CD8-positive, alpha-beta memory T cell (primary cell): ENCODE measurements around the gene CDCA7L. TPM values are rescaled to one million over a fixed set of nuclear protein-coding genes. Genes with fewer than 3 reads are reported as not detected.
A peak's percentile ranks its signal among the peaks of the same experiment; 100 is the strongest.

Experiments
- CTCF ChIA-PET: fragments of 350-600 bp; sonication (Branson Sonifier 250); formaldehyde crosslinking; loops from one replicate; lab custom pipeline; 2021; ENCODE audit warnings: antibody characterized with exemption; lab: Charles Lee
- POLR2A ChIA-PET: fragments of 350-600 bp; sonication (Branson Sonifier 250); formaldehyde crosslinking; loops from one replicate; lab custom pipeline; 2021; ENCODE audit warnings: antibody characterized with exemption; lab: Charles Lee
- DNase-seq, 5 donors: peaks; one replicate each; pipeline versions ENCODE4 v3.0.0 to v3.0.0-alpha.2; 2020 to 2022; ENCODE audit warnings: mixed read lengths in 1 of 5
- H3K27ac ChIP-seq: one replicate; pipeline ENCODE4 v1.7.0; 2013; ENCODE audit warnings: low read depth, mild to moderate bottlenecking, low read length, moderate library complexity
- H3K27me3 ChIP-seq: 2 replicates; pipeline ENCODE4 v1.7.0; 2013; ENCODE audit warnings: low read length, mild to moderate bottlenecking; ENCODE audit not compliant: insufficient read depth, poor library complexity, severe bottlenecking
- H3K36me3 ChIP-seq: 2 replicates; pipeline ENCODE4 v1.7.0; 2013; ENCODE audit warnings: mild to moderate bottlenecking, low read length, moderate library complexity; ENCODE audit not compliant: insufficient read depth
- H3K4me1 ChIP-seq: 2 replicates; pipeline ENCODE4 v1.7.0; 2013; ENCODE audit warnings: mild to moderate bottlenecking, low read length, moderate library complexity; ENCODE audit not compliant: insufficient read depth
- H3K4me3 ChIP-seq: 2 replicates; pipeline ENCODE4 v1.7.0; 2013; ENCODE audit warnings: mild to moderate bottlenecking, low read length
- H3K9me3 ChIP-seq: 2 replicates; pipeline ENCODE4 v1.7.0; 2013; ENCODE audit warnings: mild to moderate bottlenecking, low read length
- H3K27ac Mint-ChIP-seq, 8 donors: one replicate each; pipeline ENCODE4 v1.8.0; 2020 to 2021; ENCODE audit warnings: mixed read lengths in 8 of 8, mild to moderate bottlenecking in 6 of 8, inconsistent platforms in 3 of 8, moderate library complexity in 3 of 8
- H3K27me3 Mint-ChIP-seq, 2 donors: one replicate each; pipeline ENCODE4 v1.8.0; 2020 to 2021; ENCODE audit warnings: mixed read lengths in 2 of 2, mild to moderate bottlenecking in 1 of 2, moderate library complexity in 1 of 2
- H3K36me3 Mint-ChIP-seq, 3 donors: one replicate each; pipeline ENCODE4 v1.8.0; 2020 to 2021; ENCODE audit warnings: mixed read lengths in 3 of 3, inconsistent platforms in 1 of 3, mild to moderate bottlenecking in 1 of 3
- H3K4me1 Mint-ChIP-seq, 3 donors: one replicate each; pipeline ENCODE4 v1.8.0; 2020 to 2021; ENCODE audit warnings: mixed read lengths in 3 of 3, inconsistent platforms in 1 of 3, mild to moderate bottlenecking in 1 of 3
- H3K4me3 Mint-ChIP-seq, 7 donors: one replicate each; pipeline ENCODE4 v1.8.0; 2020 to 2021; ENCODE audit warnings: mixed read lengths in 7 of 7, mild to moderate bottlenecking in 6 of 7, moderate library complexity in 4 of 7, inconsistent platforms in 2 of 7
- H3K9me3 Mint-ChIP-seq, 5 donors: one replicate each; pipeline ENCODE4 v1.8.0; 2020 to 2022; ENCODE audit warnings: mixed read lengths in 5 of 5, mild to moderate bottlenecking in 3 of 5, moderate library complexity in 2 of 5, inconsistent platforms in 1 of 5
- polyA plus RNA-seq: library from polyadenylated mRNA; unstranded; fragments of 300-500 nt; fragmentation: Illumina TruSeq; gene quantifications from one replicate; pipeline ENCODE4 v1.2.3, GENCODE V29; 2021
- total RNA-seq, 2 experiments: library from RNA; stranded (reverse); gene quantifications; one replicate each; pipeline ENCODE4 v1.2.3, GENCODE V29; 2021

Gene CDCA7L
- total and polyA plus RNA-seq, 3 experiments from 2014 or later, result 6.5 to 75.9 (median 75.5) TPM

DNA sequence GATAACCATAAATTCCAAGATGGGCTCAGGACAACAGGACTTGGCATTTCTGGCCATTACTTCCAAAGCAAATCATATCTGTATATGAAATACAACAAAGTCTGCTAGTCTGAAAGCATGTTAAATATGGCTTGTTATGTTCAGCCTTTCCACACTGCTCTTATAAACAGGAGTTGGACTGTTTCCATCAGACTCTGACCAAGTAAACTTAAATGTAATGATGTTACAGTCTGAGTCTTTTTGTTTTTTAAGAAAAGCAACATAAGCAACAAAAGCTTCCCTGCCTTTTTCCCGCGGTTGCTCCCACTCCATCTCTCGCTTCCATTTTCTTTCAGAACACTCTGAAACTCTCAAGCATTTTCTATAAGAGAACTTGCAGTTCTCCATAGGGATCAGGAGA, 8.1 kb upstream of the CDCA7L start:
- no peaks in the 10 kb centered on the region for H3K4me1 Mint-ChIP-seq
- ChIA-PET POLR2A (no interaction called here), CTCF (interaction anchor here (1.2 kb wide), 1 partner anchor 9 kb away, joined by 4 read pairs; no protein-coding TSS in a partner anchor)
- H3K9me3 Mint-ChIP-seq, result no peaks in the 10 kb centered on the region
- H3K27ac ChIP-seq, result no peak overlapping the region
- no peaks in the 10 kb centered on the region for H3K9me3 ChIP-seq
- no peak overlapping the region for H3K4me3 ChIP-seq
- H3K36me3 Mint-ChIP-seq, result no peaks in the 10 kb centered on the region
- H3K27me3 Mint-ChIP-seq, result peaks cover 2 to 11% of the 10 kb centered on the region in 2 donors
- no peaks in the 10 kb centered on the region for H3K4me1 ChIP-seq
- H3K27me3 ChIP-seq, result no peaks in the 10 kb centered on the region
- H3K36me3 ChIP-seq, result no peaks in the 10 kb centered on the region
- H3K27ac Mint-ChIP-seq, result no peak overlapping the region
- no peak for DNase-seq
- no peak overlapping the region for H3K4me3 Mint-ChIP-seq

DNA sequence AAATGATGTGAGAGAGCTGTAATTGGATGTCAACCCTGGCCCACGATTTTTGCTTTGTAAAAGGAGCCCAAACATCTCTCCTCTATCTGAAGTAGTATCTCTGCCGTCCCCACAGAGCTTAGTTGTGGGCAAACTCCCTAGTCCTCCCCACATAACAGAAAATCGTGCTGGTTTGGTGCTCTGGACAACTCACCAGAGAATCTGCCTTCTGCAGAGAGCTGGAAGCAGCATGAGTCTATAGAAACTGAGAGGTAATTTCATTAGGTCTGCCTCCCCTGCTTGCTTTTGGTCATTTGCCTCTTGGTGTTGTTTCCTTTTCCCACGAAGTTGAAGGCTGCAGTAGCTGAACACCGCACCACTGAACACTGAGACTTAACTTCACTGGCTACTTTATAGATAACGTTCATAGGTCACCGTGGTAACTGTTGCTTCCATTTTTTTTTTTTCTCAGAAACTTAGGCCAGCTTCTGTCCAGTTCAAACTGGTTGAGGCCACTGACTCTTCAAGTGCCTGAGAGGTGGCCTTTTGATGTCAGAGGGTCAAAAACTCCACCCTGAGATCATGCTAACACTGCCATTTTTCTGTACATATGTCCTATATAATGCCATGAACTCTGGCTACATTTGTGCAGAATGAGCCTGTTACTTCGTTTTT, 3.3 kb upstream of the CDCA7L start:
- Histone ChIP-seq H3K4me3 (no peak overlapping the region), H3K4me1 (peaks cover 5% of the 10 kb centered on the region), H3K36me3 (no peaks in the 10 kb centered on the region), H3K27ac (no peak overlapping the region), H3K27me3 (no peaks in the 10 kb centered on the region), H3K9me3 (no peaks in the 10 kb centered on the region)
- no peak for DNase-seq
- peaks cover 5 to 20% (median 9%) of the 10 kb centered on the region in 3 donors for H3K4me1 Mint-ChIP-seq
- ChIA-PET POLR2A (no interaction called here), CTCF (no interaction called here)
- H3K27me3 Mint-ChIP-seq, result peaks cover 2 to 7% of the 10 kb centered on the region in 2 donors
- no peaks in the 10 kb centered on the region for H3K9me3 Mint-ChIP-seq
- peaks cover 0 to 3% (median 0%) of the 10 kb centered on the region in 3 donors for H3K36me3 Mint-ChIP-seq
- H3K27ac Mint-ChIP-seq, result peak overlapping the region in 1 of 8 donors; percentile 48
- H3K4me3 Mint-ChIP-seq, result no peak overlapping the region

DNA sequence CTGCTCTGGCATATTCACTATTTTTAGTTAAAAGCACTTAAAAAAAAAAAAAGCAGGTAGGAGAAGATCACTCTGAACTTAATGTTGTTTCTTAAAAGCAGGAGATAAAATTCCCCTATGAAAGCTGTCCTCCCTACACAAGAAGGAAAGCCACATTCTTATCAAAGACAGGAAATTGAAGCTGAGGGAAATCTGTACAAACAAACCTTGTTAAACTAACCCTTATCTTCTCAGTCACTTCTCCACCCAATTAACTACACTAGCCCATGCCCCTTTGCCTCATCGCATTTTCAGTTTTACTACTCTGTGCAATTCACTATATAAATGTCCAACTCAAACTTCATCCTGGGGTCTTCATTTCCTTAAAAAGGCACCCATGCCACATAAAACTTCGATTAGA, 2.7 kb upstream of the CDCA7L start:
- Mint-ChIP-seq H3K36me3 (peaks cover 0 to 3% (median 0%) of the 10 kb centered on the region in 3 donors), H3K27ac (no peak overlapping the region), H3K4me1 (peaks cover 5 to 22% (median 9%) of the 10 kb centered on the region in 3 donors), H3K27me3 (peaks cover 1 to 7% of the 10 kb centered on the region in 2 donors), H3K4me3 (no peak overlapping the region), H3K9me3 (no peaks in the 10 kb centered on the region)
- Histone ChIP-seq H3K36me3 (no peaks in the 10 kb centered on the region), H3K9me3 (no peaks in the 10 kb centered on the region), H3K27me3 (no peaks in the 10 kb centered on the region), H3K27ac (no peak overlapping the region), H3K4me3 (no peak overlapping the region), H3K4me1 (peaks cover 11% of the 10 kb centered on the region)
- ChIA-PET CTCF (no interaction called here), POLR2A (no interaction called here)
- DNase-seq, result no peak

DNA sequence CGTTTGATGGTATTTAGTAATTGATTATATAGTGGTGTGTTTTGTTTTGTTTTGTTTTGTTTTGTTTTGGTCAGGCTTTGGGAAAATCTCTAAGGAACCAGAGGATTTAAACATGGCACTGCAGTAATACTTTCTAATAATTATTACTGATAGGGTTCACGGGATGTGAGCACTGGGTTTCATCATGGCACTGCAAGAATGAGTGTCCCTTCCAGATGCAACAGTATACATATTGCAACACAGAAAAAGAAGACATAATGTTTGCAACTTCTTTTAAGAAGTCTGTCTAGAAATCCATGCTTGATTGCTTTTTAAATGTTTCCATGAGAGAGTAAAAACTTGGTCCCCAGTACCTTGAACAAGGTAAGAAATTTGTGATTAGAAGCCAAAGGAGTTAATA, 2.2 kb upstream of the CDCA7L start:
- peaks cover 5 to 24% (median 9%) of the 10 kb centered on the region in 3 donors for H3K4me1 Mint-ChIP-seq
- H3K36me3 Mint-ChIP-seq, result peaks cover 0 to 3% (median 0%) of the 10 kb centered on the region in 3 donors
- peak overlapping the region in 1 of 7 donors; percentile 12 for H3K4me3 Mint-ChIP-seq
- no peak overlapping the region for H3K27ac Mint-ChIP-seq
- H3K9me3 ChIP-seq, result no peaks in the 10 kb centered on the region
- peaks cover 0 to 7% of the 10 kb centered on the region in 2 donors for H3K27me3 Mint-ChIP-seq
- no peak overlapping the region for H3K4me3 ChIP-seq
- CTCF ChIA-PET, result no interaction called here
- POLR2A ChIA-PET, result no interaction called here
- no peak overlapping the region for H3K27ac ChIP-seq
- no peaks in the 10 kb centered on the region for H3K36me3 ChIP-seq
- DNase-seq, result no peak
- no peaks in the 10 kb centered on the region for H3K9me3 Mint-ChIP-seq
- H3K27me3 ChIP-seq, result no peaks in the 10 kb centered on the region
- peaks cover 11% of the 10 kb centered on the region for H3K4me1 ChIP-seq

DNA sequence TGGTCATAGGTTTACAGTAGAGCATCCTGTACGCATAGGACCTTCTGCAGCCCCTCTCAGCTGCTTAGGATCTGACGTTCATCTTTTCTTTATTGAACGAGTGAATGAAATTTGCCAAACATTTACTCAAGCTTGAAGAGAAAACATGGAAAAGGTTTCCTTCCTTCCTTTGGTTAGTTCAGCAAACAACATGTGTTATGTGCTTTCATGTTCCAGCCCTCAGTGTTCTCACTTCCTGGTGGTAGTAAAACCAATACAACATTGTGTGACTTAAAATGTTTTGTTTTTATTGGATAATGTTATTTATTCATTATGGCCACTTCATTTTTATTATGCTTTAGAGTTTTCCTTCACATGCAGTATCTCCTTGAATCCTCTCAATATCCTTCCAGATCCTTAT, 1.4 kb upstream of the CDCA7L start:
- DNase-seq, result no peak
- ChIA-PET POLR2A (no interaction called here), CTCF (no interaction called here)
- no peak overlapping the region for H3K4me3 ChIP-seq
- no peaks in the 10 kb centered on the region for H3K9me3 ChIP-seq
- no peaks in the 10 kb centered on the region for H3K27me3 ChIP-seq
- Mint-ChIP-seq H3K4me3 (no peak overlapping the region), H3K9me3 (no peaks in the 10 kb centered on the region), H3K27ac (no peak overlapping the region), H3K27me3 (peaks cover 0 to 4% of the 10 kb centered on the region in 2 donors), H3K4me1 (peaks cover 5 to 24% (median 11%) of the 10 kb centered on the region in 3 donors), H3K36me3 (peaks cover 0 to 3% (median 0%) of the 10 kb centered on the region in 3 donors)
- H3K4me1 ChIP-seq, result peaks cover 11% of the 10 kb centered on the region
- H3K36me3 ChIP-seq, result no peaks in the 10 kb centered on the region
- no peak overlapping the region for H3K27ac ChIP-seq

DNA sequence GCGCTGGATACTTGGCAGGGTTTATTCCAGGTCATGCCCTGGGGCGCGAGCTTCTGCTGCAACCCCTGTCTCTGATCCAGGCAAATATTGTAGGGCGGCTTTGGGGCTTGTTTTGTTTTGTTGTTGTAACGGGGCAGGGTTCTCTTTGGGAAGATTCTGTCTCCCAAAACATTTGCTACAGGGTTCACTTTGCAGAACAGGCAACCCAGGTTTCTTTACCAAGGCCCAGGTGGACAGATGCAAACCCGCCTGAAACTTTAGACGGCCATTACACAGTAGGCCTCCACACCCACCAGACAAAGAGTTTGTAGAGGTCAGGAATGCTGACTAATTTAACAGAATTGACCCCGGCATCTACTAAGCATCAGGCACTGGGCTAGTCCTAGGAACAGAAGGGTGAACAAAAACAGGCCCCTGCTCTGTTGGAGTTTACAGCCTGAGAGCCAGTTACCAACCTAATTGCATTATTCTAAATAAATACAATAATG, 567 bp upstream of the CDCA7L start:
- Histone ChIP-seq H3K4me3 (peak overlapping the region; percentile 71), H3K36me3 (no peaks in the 10 kb centered on the region), H3K9me3 (no peaks in the 10 kb centered on the region), H3K4me1 (peaks cover 11% of the 10 kb centered on the region), H3K27me3 (no peaks in the 10 kb centered on the region), H3K27ac (no peak overlapping the region)
- no peaks in the 10 kb centered on the region for H3K9me3 Mint-ChIP-seq
- H3K36me3 Mint-ChIP-seq, result peaks cover 0 to 3% (median 0%) of the 10 kb centered on the region in 3 donors
- ChIA-PET CTCF (no interaction called here), POLR2A (no interaction called here)
- DNase-seq, result no peak
- peak overlapping the region in 1 of 8 donors; percentile 9 for H3K27ac Mint-ChIP-seq
- H3K4me1 Mint-ChIP-seq, result peaks cover 5 to 24% (median 16%) of the 10 kb centered on the region in 3 donors
- peaks cover 0 to 2% of the 10 kb centered on the region in 2 donors for H3K27me3 Mint-ChIP-seq
- peak overlapping the region in 6 of 7 donors; percentile 39 to 86 (median 76) for H3K4me3 Mint-ChIP-seq

DNA sequence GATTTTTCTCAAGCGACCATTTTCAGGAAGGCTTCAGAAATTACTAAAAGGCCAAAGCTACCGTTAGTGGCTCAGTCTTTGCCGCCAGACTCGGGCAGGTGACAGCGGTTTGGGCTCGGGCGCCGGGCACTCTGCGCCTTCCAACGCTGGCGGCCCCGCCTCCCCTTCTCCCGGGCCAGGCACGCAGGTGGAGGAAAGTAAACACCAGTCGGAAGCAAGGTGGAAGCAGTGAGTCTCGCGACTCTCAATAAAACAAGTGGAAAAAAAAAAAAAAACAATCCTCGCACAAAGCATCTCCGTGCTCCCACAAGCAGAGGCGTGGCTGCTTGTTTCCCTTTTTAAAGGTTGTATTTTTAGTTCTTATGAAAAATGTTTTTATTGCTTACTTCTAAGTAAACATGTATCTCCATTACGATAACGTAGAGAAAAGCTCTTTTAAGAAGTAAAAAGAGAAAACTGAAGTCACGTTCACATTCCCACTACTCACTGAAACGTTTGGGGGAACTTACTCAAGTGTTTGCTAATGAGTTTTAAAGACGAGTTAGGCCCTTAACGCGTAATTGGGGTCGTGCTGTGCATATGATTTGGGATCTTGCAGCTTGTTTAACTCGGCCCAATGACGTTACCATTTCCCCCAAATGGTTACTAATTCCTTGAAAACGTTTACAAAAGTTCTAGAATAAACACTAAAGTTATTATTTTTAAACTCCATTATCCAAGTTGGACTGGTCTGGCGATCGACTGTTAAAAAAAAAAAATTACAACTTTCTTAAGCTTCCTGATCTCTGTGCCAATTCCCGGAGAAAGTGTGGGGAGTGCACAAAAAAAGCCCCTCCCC, 864 bp downstream of the CDCA7L start:
- Histone ChIP-seq H3K9me3 (no peaks in the 10 kb centered on the region), H3K27ac (no peak overlapping the region), H3K36me3 (no peaks in the 10 kb centered on the region), H3K4me1 (peaks cover 11% of the 10 kb centered on the region), H3K4me3 (peak overlapping the region; percentile 71), H3K27me3 (no peaks in the 10 kb centered on the region)
- ChIA-PET CTCF (interaction anchor here (1.1 kb wide), 1 partner anchor 9 kb away, joined by 4 read pairs; no protein-coding TSS in a partner anchor), POLR2A (no interaction called here)
- Mint-ChIP-seq H3K27ac (peak overlapping the region in 2 of 8 donors; percentile 37 to 47), H3K27me3 (no peaks in the 10 kb centered on the region), H3K36me3 (peaks cover 0 to 3% (median 0%) of the 10 kb centered on the region in 3 donors), H3K9me3 (no peaks in the 10 kb centered on the region), H3K4me1 (peaks cover 5 to 24% (median 19%) of the 10 kb centered on the region in 3 donors), H3K4me3 (peak overlapping the region; percentile 72 to 86 (median 82))
- peak in 1 of 5 donors; percentile 33 for DNase-seq
